MM.1S (cell line): ENCODE results near the gene DLEC1.

Source experiments
- CTCF ChIP-seq: fragments of 300-600 bp; sonication (generic); IDR thresholded peaks from 2 replicates; pipeline ENCODE4 v1.5.1; 2016; ENCODE audit warnings: antibody characterized with exemption, low read length, mixed read lengths
- EZH2 ChIP-seq: fragments of 300-600 bp; sonication (generic); optimal IDR thresholded peaks from 2 replicates; pipeline ENCODE3; 2017; ENCODE audit warnings: low read depth, mild to moderate bottlenecking, antibody characterized with exemption, low read length, mixed read lengths
- EZH2phosphoT487 ChIP-seq: fragments of 300-600 bp; sonication (generic); IDR thresholded peaks from 2 replicates; pipeline ENCODE4 v1.6.1; 2018; ENCODE audit warnings: antibody characterized with exemption, low read length

GRCh38 chr3:38133209-38133556 is 94.2 kb downstream of the DLEC1 start:
- TF ChIP-seq CTCF (no peak), EZH2 (no peak), EZH2phosphoT487 (no peak)
